Stimulated activated naive CD4-positive, alpha-beta T cell (primary cell): ENCODE data around the gene HAPLN3.

Source experiments
- DNase-seq, 6 experiments: peaks; one replicate each; lab custom pipeline; 2025; lab: John Stamatoyannopoulos, UW

Gene HAPLN3

DNA sequence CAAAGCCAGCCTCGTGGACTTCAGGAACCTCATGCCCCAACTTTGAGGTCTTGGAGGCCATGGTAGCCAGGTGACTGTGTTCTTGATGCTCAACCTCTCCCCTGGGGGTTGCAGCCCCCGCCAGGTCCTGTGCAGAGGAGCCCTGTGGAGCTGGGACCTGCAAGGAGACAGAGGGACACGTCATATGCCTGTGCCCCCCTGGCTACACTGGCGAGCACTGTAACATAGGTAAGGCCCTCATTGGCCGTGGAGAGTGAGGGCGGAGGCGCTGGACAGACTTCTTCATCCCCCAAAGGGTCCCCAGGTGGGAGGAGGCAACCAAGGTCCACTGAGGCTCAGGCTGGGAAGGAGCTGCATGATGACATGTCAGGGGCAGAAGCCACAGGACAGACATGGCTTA, 35.1 kb downstream of the HAPLN3 start:
- DNase-seq = no peak

DNA sequence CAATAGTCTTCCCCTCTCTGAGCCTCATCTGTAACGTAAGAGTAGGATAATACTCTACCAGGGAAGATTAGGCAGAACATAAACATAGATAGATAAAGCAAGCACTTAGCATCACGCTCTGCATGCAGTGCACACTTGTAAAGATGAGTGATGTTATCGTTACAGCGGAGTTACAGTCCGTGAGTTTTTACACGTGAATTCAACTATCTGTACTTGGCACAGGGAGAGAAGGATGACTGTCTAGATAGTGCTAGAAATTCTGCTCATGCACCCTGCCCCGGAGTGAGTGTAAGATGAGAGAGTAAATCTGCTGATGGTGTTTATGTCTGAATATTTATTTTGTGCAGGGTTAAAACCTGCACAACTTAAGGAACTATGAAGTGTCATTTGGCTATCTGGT, 35.8 kb downstream of the HAPLN3 start:
- no peak for DNase-seq

DNA sequence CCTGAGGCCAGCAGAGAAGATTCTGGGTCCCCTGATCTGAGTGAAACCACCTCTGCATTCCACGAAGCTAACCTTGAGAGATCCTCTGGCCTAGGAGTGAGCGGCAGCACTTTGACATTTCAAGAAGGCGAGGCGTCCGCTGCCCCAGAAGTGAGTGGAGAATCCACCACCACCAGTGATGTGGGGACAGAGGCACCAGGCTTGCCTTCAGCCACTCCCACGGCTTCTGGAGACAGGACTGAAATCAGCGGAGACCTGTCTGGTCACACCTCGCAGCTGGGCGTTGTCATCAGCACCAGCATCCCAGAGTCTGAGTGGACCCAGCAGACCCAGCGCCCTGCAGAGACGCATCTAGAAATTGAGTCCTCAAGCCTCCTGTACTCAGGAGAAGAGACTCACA, 36.4 kb downstream of the HAPLN3 start:
- no peak for DNase-seq

DNA sequence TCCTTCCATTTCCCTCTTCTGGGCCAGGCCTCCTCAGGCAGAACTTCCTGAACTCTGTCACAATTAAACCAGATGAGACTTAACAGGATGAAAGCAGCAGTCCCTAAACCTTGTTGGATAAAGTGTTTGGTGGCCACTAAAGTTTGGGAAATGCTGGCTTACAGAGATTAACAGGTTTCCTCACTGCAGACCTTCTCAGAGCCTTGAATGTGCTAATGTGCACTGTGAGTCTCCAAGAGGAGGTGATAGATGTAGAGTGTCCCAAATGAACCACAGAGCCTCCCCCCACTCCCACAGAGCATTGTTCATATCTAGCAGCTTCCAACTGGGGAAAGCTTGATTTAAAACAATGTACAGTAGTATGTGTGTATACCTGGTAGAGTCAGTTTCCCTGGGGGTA, 42.9 kb downstream of the HAPLN3 start:
- no peak for DNase-seq

DNA sequence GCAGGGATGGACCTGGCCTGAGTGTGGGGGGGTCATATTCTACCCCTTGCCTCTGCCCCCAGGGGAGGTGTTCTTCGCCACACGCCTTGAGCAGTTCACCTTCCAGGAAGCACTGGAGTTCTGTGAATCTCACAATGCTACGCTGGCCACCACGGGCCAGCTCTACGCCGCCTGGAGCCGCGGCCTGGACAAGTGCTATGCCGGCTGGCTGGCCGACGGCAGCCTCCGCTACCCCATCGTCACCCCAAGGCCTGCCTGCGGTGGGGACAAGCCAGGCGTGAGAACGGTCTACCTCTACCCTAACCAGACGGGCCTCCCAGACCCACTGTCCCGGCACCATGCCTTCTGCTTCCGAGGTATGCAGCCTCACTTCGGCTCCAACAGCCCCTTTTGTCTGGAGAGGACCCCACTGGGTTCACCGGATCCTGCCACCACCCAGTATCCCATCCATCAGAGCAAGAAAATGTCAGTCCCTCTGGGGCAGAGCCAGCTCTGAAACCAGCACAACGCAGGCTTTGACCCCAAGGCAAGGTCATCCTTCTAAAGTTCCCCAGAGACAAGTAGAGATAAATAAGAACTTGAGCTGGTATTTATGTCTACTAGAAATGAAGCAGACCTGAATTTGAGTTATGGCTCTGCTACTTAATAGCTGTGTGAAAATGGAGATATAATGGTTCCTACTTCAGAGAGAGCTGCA, 45.8 kb downstream of the HAPLN3 start:
- no peak for DNase-seq

DNA sequence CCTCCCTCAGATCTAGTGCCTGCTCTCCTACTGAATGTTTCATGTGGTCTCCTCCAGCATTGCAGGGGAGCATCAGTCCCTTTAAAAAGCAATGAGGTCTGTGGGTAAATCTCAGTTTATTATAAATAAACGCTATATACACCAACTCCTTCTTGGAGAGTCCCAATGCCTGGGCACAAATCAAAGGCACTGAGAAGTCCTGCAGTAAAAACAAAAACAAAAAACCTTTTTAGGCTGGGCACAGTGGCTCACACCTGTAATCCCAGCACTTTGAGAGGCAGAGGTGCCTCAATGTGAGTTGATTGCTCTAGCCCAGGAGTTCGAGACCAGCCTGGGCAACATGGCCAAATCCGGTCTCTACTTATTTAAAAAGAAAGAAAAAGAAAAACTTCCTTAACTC, 47.1 kb downstream of the HAPLN3 start:
- DNase-seq = no peak

DNA sequence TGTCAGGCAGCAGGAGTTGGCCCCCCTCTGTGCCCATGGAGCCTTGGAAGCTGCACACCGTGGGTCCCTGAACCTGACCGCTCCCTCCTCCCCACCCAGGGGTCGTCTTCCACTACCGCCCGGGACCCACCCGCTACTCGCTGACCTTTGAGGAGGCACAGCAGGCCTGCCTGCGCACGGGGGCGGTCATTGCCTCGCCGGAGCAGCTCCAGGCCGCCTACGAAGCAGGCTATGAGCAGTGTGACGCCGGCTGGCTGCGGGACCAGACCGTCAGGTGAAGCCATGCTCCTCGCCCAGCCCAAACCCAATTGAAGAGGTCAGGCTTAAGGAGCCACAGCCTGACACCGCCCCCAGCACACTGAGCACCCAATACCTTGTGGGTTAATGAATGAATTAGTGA, 48.2 kb downstream of the HAPLN3 start:
- no peak for DNase-seq

DNA sequence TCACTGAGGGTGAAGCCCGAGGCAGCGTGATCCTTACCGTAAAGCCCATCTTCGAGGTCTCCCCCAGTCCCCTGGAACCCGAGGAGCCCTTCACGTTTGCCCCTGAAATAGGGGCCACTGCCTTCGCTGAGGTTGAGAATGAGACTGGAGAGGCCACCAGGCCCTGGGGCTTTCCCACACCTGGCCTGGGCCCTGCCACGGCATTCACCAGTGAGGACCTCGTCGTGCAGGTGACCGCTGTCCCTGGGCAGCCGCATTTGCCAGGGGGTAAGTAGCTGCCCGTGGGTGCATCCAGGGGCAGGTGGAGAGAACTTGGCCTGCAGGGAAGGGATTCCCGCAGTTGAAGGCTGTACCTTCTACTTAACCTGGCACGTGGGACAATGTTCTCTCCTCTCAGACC, 49.7 kb downstream of the HAPLN3 start:
- DNase-seq = no peak

DNA sequence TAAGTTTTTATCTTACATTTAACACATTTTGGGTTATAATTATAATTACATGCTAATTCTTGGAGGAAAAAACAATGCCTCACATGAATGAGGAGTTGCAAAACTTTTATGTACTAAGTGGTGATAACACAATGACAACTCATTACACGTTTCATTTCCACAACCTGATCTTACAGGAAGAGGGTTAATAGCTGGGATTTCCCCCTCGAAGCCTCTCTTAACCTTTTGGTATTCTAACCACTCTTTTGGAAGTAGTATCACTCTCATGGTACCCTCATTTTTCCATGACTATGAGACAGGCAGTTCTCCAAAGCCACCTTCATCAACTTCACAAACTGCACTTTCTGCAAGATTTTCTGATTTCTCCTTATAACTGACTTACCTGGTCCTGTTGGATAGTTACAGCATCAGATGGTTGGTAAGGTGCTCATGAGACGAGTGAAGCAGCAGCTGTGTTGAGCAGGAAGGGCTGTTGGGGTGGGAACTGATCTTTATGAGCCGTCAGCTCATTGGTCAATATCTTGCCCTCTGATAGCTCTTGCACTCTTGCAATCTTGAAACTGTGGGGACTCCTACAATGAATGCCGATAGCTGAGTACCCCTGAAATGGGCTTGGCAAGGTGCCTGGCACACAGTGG, 50.5 kb downstream of the HAPLN3 start:
- no peak for DNase-seq

DNA sequence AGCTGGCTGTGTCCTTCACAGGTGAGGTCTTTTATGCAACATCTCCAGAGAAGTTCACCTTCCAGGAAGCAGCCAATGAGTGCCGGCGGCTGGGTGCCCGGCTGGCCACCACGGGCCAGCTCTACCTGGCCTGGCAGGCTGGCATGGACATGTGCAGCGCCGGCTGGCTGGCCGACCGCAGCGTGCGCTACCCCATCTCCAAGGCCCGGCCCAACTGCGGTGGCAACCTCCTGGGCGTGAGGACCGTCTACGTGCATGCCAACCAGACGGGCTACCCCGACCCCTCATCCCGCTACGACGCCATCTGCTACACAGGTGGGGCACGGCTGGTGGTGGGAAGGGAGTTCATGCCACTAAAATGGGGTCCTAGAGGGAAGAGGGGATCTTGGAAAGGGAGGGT, 52.0 kb downstream of the HAPLN3 start:
- DNase-seq = no peak

DNA sequence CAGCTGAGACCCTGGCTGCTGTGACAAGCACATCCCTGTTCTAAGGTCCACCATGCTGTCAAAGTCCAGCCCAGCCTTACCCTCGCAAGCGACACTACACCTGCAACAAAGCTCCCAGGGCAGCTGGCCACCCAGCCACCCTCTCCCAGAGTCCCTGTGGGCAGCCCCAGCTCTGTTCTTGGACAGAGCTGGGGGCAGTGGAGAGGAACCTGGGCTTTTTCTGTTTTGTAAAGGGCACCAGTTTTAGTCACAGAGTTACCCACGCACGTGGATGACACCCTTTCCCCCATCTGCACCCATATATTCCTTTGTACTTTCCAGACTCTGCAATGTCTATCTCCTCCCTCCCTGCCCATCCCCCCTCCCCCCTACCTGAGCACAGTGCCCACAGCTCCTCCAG, 53.2 kb downstream of the HAPLN3 start:
- DNase-seq = no peak

DNA sequence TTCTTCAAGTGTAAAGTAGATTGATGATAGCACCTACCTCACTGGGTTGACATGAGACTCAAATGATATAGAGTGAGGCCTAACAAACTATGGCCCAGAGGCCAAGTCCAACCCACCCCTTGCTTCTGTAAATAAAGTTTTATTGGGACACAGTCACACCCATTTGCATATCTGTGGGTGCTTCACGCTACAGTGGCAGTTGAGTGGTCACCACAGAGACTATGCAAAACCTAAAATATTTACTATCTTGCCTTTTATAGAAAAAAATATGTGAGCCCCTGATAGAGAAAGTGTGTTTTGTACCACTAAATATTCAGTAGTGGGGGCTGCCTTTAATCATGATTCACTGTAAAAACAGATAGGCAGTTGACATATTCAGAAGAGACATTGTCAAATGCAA, 54.1 kb downstream of the HAPLN3 start:
- no peak for DNase-seq

DNA sequence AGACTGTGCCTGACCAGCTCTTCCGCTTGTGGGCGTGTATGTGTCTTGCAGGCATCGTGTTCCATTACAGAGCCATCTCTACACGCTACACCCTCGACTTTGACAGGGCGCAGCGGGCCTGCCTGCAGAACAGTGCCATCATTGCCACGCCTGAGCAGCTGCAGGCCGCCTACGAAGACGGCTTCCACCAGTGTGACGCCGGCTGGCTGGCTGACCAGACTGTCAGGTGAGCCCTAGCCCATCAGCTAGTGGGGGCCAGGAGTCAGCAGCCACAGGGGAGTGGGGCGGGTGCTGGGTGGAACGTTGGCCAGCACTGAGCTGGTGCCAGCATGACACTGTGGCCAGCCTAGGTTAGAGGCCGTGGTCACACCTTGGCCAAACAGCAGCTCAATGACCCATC, 55.4 kb downstream of the HAPLN3 start:
- no peak for DNase-seq

DNA sequence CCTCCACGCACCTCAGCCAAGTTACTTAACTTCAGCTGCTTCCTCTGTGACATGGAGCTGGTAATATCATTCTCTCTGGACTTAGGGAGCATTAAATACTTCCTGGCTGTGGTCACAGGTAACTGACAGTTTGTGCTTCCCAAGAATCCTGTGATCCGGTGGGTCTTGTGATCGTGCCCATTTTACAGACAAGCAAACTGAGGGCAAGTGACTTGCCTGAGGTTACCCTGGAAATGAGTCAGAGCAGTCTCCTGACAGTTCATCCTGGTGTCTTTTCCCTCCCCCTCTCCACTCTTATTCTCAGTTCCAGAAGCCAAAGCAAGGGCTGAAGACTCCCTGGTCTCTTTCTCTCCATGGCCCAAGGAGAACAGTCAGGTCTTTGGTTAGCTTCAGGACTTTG, 56.2 kb downstream of the HAPLN3 start:
- DNase-seq = no peak

DNA sequence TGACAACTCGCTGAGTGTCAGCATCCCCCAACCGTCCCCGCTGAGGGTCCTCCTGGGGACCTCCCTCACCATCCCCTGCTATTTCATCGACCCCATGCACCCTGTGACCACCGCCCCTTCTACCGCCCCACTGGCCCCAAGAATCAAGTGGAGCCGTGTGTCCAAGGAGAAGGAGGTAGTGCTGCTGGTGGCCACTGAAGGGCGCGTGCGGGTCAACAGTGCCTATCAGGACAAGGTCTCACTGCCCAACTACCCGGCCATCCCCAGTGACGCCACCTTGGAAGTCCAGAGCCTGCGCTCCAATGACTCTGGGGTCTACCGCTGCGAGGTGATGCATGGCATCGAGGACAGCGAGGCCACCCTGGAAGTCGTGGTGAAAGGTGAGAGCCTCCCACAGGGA, 56.7 kb downstream of the HAPLN3 start:
- no peak for DNase-seq

DNA sequence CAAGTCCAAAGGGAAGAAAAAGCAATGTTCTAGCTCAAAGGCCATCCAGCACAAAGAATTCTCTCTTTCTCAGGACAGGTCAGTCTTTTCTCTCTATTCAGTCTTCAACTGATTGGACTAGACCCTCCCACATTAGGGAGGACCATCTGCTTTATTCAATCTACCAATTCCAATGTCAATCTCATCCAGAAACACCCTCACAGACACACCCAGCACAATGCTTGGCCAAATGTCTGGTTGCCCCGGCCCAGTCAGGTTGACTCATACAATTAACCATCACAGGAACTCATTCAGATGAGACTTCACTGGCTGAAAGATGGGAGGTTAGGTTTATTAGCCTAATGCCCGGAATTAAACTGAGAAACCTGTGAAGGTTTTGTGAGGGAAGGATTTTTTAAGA, 59.7 kb downstream of the HAPLN3 start:
- no peak for DNase-seq

DNA sequence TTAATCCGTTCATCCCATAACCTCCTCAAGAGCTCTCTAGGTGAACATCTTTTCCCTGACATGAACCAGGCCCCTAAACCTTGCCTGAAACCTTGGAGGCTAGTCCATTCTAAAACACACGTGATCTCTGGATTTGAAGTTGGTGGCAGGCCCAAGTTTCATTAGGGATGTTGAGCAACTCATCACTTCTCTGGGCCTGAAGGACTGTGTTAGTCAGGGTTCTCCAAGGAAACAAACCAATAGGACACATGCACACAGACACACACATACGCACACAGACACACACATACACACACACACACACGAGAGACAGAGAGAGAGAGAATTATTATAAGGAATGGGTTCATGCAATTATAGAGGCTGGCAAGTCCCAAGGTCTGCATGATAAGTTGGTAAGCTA, 60.2 kb downstream of the HAPLN3 start:
- no peak for DNase-seq

DNA sequence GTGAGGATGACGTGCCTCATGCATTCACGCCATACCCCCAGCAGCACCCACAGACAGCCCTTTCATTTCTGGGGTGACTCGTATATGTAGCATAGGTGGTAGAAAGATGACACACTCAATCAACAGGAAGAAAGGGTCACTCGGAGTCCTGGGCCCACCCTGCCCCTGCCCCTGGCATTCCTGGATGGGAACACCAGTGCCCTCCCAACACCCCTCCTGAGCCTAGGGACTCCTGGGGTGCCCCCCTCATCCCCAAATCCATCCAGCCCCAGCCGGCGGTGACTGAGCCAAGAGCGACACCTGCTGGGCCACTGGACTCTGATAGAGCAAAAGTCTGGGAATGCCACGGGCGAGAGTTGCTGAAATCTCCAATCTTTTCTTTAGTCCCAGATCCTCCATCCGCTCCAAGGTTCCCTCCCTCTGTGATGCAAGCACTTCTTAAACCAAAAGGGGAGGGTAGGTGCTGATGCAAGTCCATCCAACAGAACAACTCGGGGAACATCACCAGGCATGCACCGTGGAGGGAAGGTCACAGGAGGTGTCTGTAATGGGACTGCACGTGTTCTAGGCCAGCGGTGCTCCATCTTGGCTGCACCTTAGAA, 61.0 kb downstream of the HAPLN3 start:
- peak in 1 of 6 experiments; percentile 4 for DNase-seq

DNA sequence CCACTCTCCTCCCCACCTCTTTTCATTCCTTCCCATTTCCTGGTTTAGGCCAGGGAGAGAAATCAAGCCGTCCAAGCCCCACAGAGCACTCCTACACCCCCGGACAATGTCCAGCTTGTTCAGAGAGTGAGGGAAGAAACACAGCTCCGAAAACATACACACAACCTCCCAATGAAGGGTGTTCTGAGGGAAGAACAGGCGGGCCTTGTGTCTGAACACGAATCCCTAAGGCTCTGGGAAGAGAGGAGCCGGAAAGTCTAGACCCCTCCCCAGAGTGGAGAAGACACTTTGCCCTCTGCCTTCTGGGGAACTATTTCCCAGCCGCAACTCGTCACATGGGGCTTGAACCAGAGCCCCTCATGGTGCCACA, 61.6 kb downstream of the HAPLN3 start:
- DNase-seq = no peak

DNA sequence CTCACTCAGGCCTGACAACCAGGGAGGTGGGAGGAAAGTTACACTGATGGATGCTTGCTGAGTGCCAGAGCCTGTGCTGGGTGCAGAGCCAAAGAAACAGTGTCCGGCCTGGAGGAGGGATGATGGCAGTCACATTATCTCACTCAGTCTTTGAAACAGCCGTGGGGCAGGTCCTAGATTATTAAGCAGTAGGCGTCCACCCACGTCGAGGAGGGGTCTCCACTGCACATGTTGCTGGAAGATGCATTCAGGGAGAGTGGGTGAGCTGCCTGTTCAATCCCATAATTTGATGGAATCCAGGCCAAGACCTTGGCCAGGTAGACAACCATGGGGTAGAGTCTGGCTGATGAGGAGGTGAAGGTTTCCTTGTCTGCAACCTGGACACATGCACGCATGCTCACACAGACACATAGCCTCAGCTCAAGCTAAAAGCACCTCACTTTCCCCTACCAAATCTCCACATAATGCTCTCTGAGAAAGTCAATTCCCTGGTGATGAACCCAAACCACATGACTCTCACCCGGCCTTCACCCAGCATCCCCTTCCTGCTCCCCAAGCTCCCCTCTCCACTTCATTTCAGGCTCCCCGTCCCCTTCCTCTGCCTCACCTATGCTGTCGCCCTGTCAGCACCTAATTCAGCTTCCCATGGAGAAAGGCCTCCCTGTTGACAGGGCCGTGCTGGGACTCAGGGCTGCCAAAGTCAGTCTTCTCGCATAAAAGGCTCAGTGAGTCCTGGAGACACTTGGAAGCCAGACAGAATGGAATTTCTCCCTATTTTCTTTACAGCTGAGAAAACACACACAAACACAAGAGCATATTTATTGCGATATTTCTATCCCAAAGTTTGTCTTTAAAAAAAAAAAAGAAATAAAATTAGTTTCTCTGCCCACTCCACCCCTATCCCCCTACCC, 62.3 kb downstream of the HAPLN3 start:
- no peak for DNase-seq

DNA sequence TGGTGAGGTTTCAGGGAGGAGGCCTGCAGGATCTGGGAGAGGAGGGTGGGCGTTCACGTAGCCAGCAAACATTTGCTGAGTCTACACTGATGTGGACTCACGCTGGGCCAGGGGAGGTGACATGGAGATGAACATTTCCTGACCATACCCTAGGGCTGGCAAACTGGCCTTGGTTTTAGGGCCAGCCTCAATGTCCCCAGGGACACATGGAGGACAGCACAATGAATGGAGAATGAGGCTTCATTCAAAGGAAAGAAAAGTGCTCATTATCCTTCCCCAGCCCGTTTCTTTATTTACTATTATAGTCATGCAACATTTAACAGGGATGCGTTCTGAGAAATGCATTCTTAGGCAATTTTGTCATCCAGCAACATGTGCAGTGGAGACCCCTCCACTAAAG, 65.3 kb downstream of the HAPLN3 start:
- DNase-seq = no peak

DNA sequence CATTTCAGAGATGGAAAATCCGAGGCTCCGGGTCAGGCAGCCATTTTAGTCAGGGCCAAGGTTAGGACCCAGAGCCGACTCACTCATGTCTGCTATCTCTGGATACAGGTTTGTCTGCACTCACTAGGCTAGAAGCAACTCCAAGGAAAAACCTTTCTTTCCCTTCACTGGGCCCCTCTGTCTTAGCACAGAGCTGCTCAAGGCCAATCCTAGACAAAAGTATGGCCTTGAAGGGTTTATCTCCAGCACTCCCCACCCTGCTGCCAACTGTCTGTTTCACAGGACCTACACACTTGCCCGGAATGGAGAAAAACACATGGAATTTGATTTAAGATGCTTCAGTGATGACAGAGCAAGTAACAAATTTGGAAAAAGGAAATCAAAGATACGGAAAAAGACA, 66.6 kb downstream of the HAPLN3 start:
- no peak for DNase-seq
